CD14-positive monocyte (primary cell): Measurements from ENCODE around the gene DENND2C. TPM values are rescaled to one million over a fixed set of nuclear protein-coding genes. Genes with fewer than 3 reads are reported as not detected.

Experiments used
- DNase-seq, 3 donors: peaks; one replicate each; pipeline ENCODE4 v3.0.0-alpha.2; 2011 to 2022
- H2AFZ ChIP-seq: 2 replicates; pipeline ENCODE4 v1.6.0; 2012; ENCODE audit warnings: mild to moderate bottlenecking, low read depth, low read length, inconsistent platforms; ENCODE audit not compliant: insufficient read depth, poor library complexity, severe bottlenecking
- H3K27ac ChIP-seq, 2 donors: 1 replicate in 1 of 2; 2 replicates in 1 of 2; pipeline ENCODE4 v1.5.1; 2012 to 2013; ENCODE audit warnings: low read length in 2 of 2, control low read depth in 1 of 2, inconsistent platforms in 1 of 2, low read depth in 1 of 2, mild to moderate bottlenecking in 1 of 2
- H3K27me3 ChIP-seq, 2 donors: one replicate each; pipeline versions ENCODE4 v1.6.0 to v1.6.1; 2011 to 2013; ENCODE audit warnings: low read length in 2 of 2; ENCODE audit not compliant: control insufficient read depth in 2 of 2, insufficient read depth in 2 of 2
- H3K36me3 ChIP-seq, 2 donors: replicated peaks in 1 of 2; 1 replicate in 1 of 2; 2 replicates in 1 of 2; pipeline versions ENCODE4 v1.5.1 to v1.6.1; 2012 to 2013; ENCODE audit warnings: low read length in 2 of 2, control low read depth in 1 of 2, inconsistent platforms in 1 of 2, mild to moderate bottlenecking in 1 of 2; ENCODE audit not compliant: insufficient read depth in 2 of 2, control insufficient read depth in 1 of 2
- H3K4me1 ChIP-seq, 2 donors: 1 replicate in 1 of 2; 2 replicates in 1 of 2; pipeline versions ENCODE4 v1.5.1 to v1.6.1; 2012 to 2013; ENCODE audit warnings: low read length in 2 of 2, control low read depth in 1 of 2, inconsistent platforms in 1 of 2, mild to moderate bottlenecking in 1 of 2, moderate library complexity in 1 of 2; ENCODE audit not compliant: insufficient read depth in 2 of 2, control insufficient read depth in 1 of 2
- H3K4me2 ChIP-seq: replicated peaks from 2 replicates; pipeline ENCODE3; 2012; ENCODE audit warnings: low read length, moderate library complexity, mild to moderate bottlenecking; ENCODE audit not compliant: poor library complexity, severe bottlenecking; ENCODE audit errors: extremely low read depth
- H3K4me3 ChIP-seq, 3 experiments: fragments of 200-600 bp in 1 of 3; sonication (generic) in 1 of 3; replicated peaks in 1 of 3; 1 replicate in 2 of 3; 2 replicates in 1 of 3; pipeline ENCODE4 v1.5.1; 2011 to 2013; ENCODE audit warnings: low read length in 3 of 3, mild to moderate bottlenecking in 3 of 3, control low read depth in 2 of 3, low read depth in 2 of 3, inconsistent platforms in 1 of 3, moderate library complexity in 1 of 3
- H3K79me2 ChIP-seq: 2 replicates; pipeline ENCODE4 v1.6.0; 2012; ENCODE audit warnings: mild to moderate bottlenecking, control low read depth, inconsistent platforms, low read length, moderate library complexity; ENCODE audit not compliant: insufficient read depth
- H3K9ac ChIP-seq: 2 replicates; pipeline ENCODE4 v1.6.0; 2017; ENCODE audit warnings: low read length, mild to moderate bottlenecking; ENCODE audit not compliant: insufficient read depth, poor library complexity, severe bottlenecking
- H3K9me3 ChIP-seq, 2 donors: replicated peaks in 1 of 2; 1 replicate in 1 of 2; 2 replicates in 1 of 2; pipeline versions ENCODE4 v1.5.1 to v1.6.1; 2012 to 2013; ENCODE audit warnings: low read length in 2 of 2, control low read depth in 1 of 2; ENCODE audit not compliant: control insufficient read depth in 1 of 2, insufficient read depth in 1 of 2
- H4K20me1 ChIP-seq: 2 replicates; pipeline ENCODE4 v1.6.0; 2012; ENCODE audit warnings: mild to moderate bottlenecking, low read length, control low read depth, moderate library complexity; ENCODE audit not compliant: insufficient read depth
- H3K27ac Mint-ChIP-seq, 7 donors: one replicate each; pipeline ENCODE4 v1.8.0; 2020; ENCODE audit warnings: mild to moderate bottlenecking in 7 of 7, mixed read lengths in 7 of 7, moderate library complexity in 6 of 7, inconsistent platforms in 2 of 7
- H3K27me3 Mint-ChIP-seq, 3 donors: one replicate each; pipeline ENCODE4 v1.8.0; 2021 to 2022; ENCODE audit warnings: low read depth in 3 of 3, mild to moderate bottlenecking in 3 of 3, mixed read lengths in 3 of 3, moderate library complexity in 3 of 3, inconsistent platforms in 1 of 3
- H3K36me3 Mint-ChIP-seq, 2 donors: one replicate each; pipeline ENCODE4 v1.8.0; 2020; ENCODE audit warnings: mixed read lengths in 2 of 2, inconsistent platforms in 1 of 2, mild to moderate bottlenecking in 1 of 2
- H3K4me1 Mint-ChIP-seq: one replicate; pipeline ENCODE4 v1.8.0; 2020; ENCODE audit warnings: mild to moderate bottlenecking, mixed read lengths
- H3K4me3 Mint-ChIP-seq, 2 donors: one replicate each; pipeline ENCODE4 v1.8.0; 2020; ENCODE audit warnings: mild to moderate bottlenecking in 2 of 2, mixed read lengths in 2 of 2, moderate library complexity in 1 of 2
- H3K9me3 Mint-ChIP-seq, 7 donors: one replicate each; pipeline ENCODE4 v1.8.0; 2020 to 2022; ENCODE audit warnings: mixed read lengths in 7 of 7, mild to moderate bottlenecking in 6 of 7, moderate library complexity in 6 of 7, inconsistent platforms in 2 of 7
- CTCF ChIP-seq: fragments of 200-600 bp; IDR thresholded peaks from one replicate; pipeline ENCODE4 v1.8.0; 2022; ENCODE audit warnings: antibody characterized with exemption, mild to moderate bottlenecking
- WGBS: methylation state at CpG from one replicate; pipeline ENCODE4 v1.1.5; 2013; ENCODE audit warnings: missing lambda C conversion rate; ENCODE audit not compliant: insufficient coverage; 5-methylcytosine and 5-hydroxymethylcytosine counted together
- intact Hi-C, 2 donors: fragments of 100-400 bp; cut with micrococcal nuclease; formaldehyde crosslinking; loops; one replicate each; pipeline versions ENCODE4 v1.15.0 to v1.15.1; 2023
- polyA plus RNA-seq, 3 donors: library from polyadenylated mRNA; depleted of rRNA in 1 of 3; unstranded in 2 of 3; stranded (reverse) in 1 of 3; fragments of 300-500 nt in 2 of 3; fragments of >200 nt in 1 of 3; fragmentation: Illumina TruSeq in 2 of 3; gene quantifications; 1 replicate in 2 of 3; 2 replicates in 1 of 3; pipeline ENCODE4 v1.2.3, GENCODE V29; 2012 to 2021

DENND2C gene
- polyA plus RNA-seq, 3 donors = 0.03 to 0.07 (median 0.06) TPM

- no peak overlapping the region for H3K4me3 Mint-ChIP-seq
- no peak overlapping the region for H2AFZ ChIP-seq
- H3K27me3 Mint-ChIP-seq = peaks cover 4 to 25% (median 7%) of the 10 kb centered on the region in 3 donors
- H3K4me1 Mint-ChIP-seq = no peaks in the 10 kb centered on the region
- H3K9me3 Mint-ChIP-seq = peaks cover 0 to 3% (median 0%) of the 10 kb centered on the region in 7 donors
- TF ChIP-seq CTCF = no peak
- no peak overlapping the region for H3K9ac ChIP-seq
- no peaks in the 10 kb centered on the region for H3K36me3 Mint-ChIP-seq
- H3K4me3 ChIP-seq = no peak overlapping the region
- H3K27me3 ChIP-seq = peaks cover 3 to 4% of the 10 kb centered on the region in 2 donors
- intact Hi-C loops = no loop called here
- H3K4me2 ChIP-seq = no peak overlapping the region
- 100% methylated on average over 3 of the region's 5 CpGs for WGBS
- no peaks in the 10 kb centered on the region for H3K36me3 ChIP-seq
- no peak for DNase-seq
- no peak overlapping the region for H3K27ac ChIP-seq
- H4K20me1 ChIP-seq = no peaks in the 10 kb centered on the region
- H3K79me2 ChIP-seq = no peaks in the 10 kb centered on the region
- no peaks in the 10 kb centered on the region for H3K9me3 ChIP-seq
- no peak overlapping the region for H3K27ac Mint-ChIP-seq
- no peaks in the 10 kb centered on the region for H3K4me1 ChIP-seq
Measured at GRCh38 chr1:114685851-114686250, 16.0 kb upstream of the DENND2C start.

- peaks cover 0 to 3% (median 0%) of the 10 kb centered on the region in 7 donors for H3K9me3 Mint-ChIP-seq
- H3K27me3 ChIP-seq = peaks cover 4 to 6% of the 10 kb centered on the region in 2 donors
- no peaks in the 10 kb centered on the region for H3K36me3 Mint-ChIP-seq
- H3K9ac ChIP-seq = no peak overlapping the region
- no peaks in the 10 kb centered on the region for H3K79me2 ChIP-seq
- H3K4me3 ChIP-seq = no peak overlapping the region
- intact Hi-C loops = no loop called here
- H3K27ac Mint-ChIP-seq = no peak overlapping the region
- no peak overlapping the region for H3K27ac ChIP-seq
- peaks cover 6 to 18% (median 15%) of the 10 kb centered on the region in 3 donors for H3K27me3 Mint-ChIP-seq
- DNase-seq = no peak
- H3K4me2 ChIP-seq = no peak overlapping the region
- 100% methylated on average over 2 of the region's 5 CpGs for WGBS
- H3K36me3 ChIP-seq = no peaks in the 10 kb centered on the region
- no peaks in the 10 kb centered on the region for H3K9me3 ChIP-seq
- no peaks in the 10 kb centered on the region for H4K20me1 ChIP-seq
- TF ChIP-seq CTCF = no peak
- peak overlapping the region in 1 of 2 donors; percentile 43 for H3K4me3 Mint-ChIP-seq
- H3K4me1 ChIP-seq = no peaks in the 10 kb centered on the region
- no peak overlapping the region for H2AFZ ChIP-seq
- no peaks in the 10 kb centered on the region for H3K4me1 Mint-ChIP-seq
Measured at GRCh38 chr1:114677691-114678090, 7.8 kb upstream of the DENND2C start.
